GM12878 (cell line): Measurements from ENCODE around the gene KIN. TPM values are rescaled to one million over a fixed set of nuclear protein-coding genes. Genes with fewer than 3 reads are reported as not detected.

Source experiments
- ATAC-seq: fragments of 200-7000 bp; cut with Tn5 transposase; 3 replicates; pipeline ENCODE4 v1.9.1; 2020; ENCODE audit warnings: mild to moderate bottlenecking, moderate library complexity
- BruUV-seq: library from RNA; stranded (reverse); fragments of 400-500 nt; replicated peaks from 2 replicates; lab custom pipeline; 2021; lab: Mats Ljungman, UMichigan
- CTCF ChIA-PET: fragments of 300-600 bp; sonication (Branson Sonifier 250); formaldehyde crosslinking; extraction: SDS; loops from one replicate; lab custom pipeline; 2021; ENCODE audit warnings: inconsistent platforms; lab: Yijun Ruan, JAX
- POLR2A ChIA-PET: fragments of 350-600 bp; formaldehyde crosslinking; extraction: SDS; loops from one replicate; lab custom pipeline; 2021; ENCODE audit warnings: inconsistent platforms; lab: Charles Lee
- RAD21 ChIA-PET: fragments of 300-600 bp; sonication (Branson Sonifier 250); formaldehyde crosslinking; loops from one replicate; lab custom pipeline; 2023; ENCODE audit warnings: antibody characterized with exemption; ENCODE audit not compliant: unreplicated experiment; lab: Charles Lee
- SMC1A ChIA-PET: fragments of 300-600 bp; sonication (Branson Sonifier 250); formaldehyde crosslinking; loops from one replicate; lab custom pipeline; 2023; ENCODE audit not compliant: unreplicated experiment, uncharacterized antibody; lab: Charles Lee
- DNase-seq: peaks from one replicate; pipeline ENCODE4 v3.0.0-alpha.2; 2011; ENCODE audit warnings: low read depth, low spot score
- FAIRE-seq: peaks from 3 replicates; lab custom pipeline; 2011; peaks lifted over from hg19 to GRCh38; lab: Jason Lieb, UNC
- H2AFZ ChIP-seq: 2 replicates; pipeline ENCODE4 v1.6.0; 2011; ENCODE audit warnings: low read depth, low read length, control low read depth; ENCODE audit not compliant: control insufficient read depth
- H3K27ac ChIP-seq: 2 replicates; pipeline ENCODE4 v1.5.1; 2011; ENCODE audit warnings: control low read depth; ENCODE audit not compliant: control insufficient read depth, insufficient read depth
- H3K27me3 ChIP-seq, 2 experiments: replicated peaks in 1 of 2; 2 replicates each; pipeline versions ENCODE4 v1.6.0 to v1.6.1; 2011; ENCODE audit warnings: low read length in 1 of 2; ENCODE audit not compliant: control insufficient read depth in 2 of 2, insufficient read depth in 2 of 2
- H3K36me3 ChIP-seq, 2 experiments: 2 replicates each; pipeline ENCODE4 v1.5.1; 2011; ENCODE audit warnings: low read length in 1 of 2; ENCODE audit not compliant: control insufficient read depth in 2 of 2, insufficient read depth in 2 of 2
- H3K4me1 ChIP-seq: 2 replicates; pipeline ENCODE4 v1.6.1; 2011; ENCODE audit warnings: mild to moderate bottlenecking, low read length, moderate library complexity, mixed read lengths; ENCODE audit not compliant: control insufficient read depth, insufficient read depth
- H3K4me2 ChIP-seq: 2 replicates; pipeline ENCODE4 v1.6.0; 2011; ENCODE audit warnings: control low read depth; ENCODE audit not compliant: control insufficient read depth, insufficient read depth
- H3K4me3 ChIP-seq: fragments of 200-600 bp; sonication (generic); 2 replicates; pipeline ENCODE4 v1.5.1; 2016
- H3K79me2 ChIP-seq: 2 replicates; pipeline ENCODE4 v1.6.0; 2011; ENCODE audit warnings: low read length; ENCODE audit not compliant: control insufficient read depth, insufficient read depth
- H3K9ac ChIP-seq: 2 replicates; pipeline ENCODE4 v1.8.0; 2011; ENCODE audit warnings: low read length, control low read depth, mixed read lengths; ENCODE audit not compliant: control insufficient read depth, insufficient read depth
- H3K9me3 ChIP-seq: replicated peaks from 3 replicates; pipeline ENCODE4 v1.5.1; 2011; ENCODE audit warnings: mild to moderate bottlenecking, low read length; ENCODE audit not compliant: control insufficient read depth, insufficient read depth
- H4K20me1 ChIP-seq: 2 replicates; pipeline ENCODE4 v1.6.0; 2011; ENCODE audit not compliant: control insufficient read depth, insufficient read depth
- BCLAF1 ChIP-seq: fragments of 450-650 bp; IDR thresholded peaks from 2 replicates; pipeline ENCODE4 v1.6.1; 2017; ENCODE audit warnings: antibody characterized with exemption, mild to moderate bottlenecking, moderate library complexity
- DPF2 ChIP-seq: fragments of 450-650 bp; IDR thresholded peaks from 2 replicates; pipeline ENCODE4 v1.6.1; 2017; ENCODE audit warnings: mild to moderate bottlenecking
- GATAD2B ChIP-seq: fragments of 450-650 bp; conservative IDR thresholded peaks from 2 replicates; pipeline ENCODE4 v1.6.1; 2017; ENCODE audit warnings: low read depth, mild to moderate bottlenecking, moderate library complexity
- JUND ChIP-seq: IDR thresholded peaks from 2 replicates; pipeline ENCODE4 v1.6.1; 2012; ENCODE audit warnings: low read depth, mild to moderate bottlenecking, low read length, improper control_type of control experiment, moderate library complexity
- MEF2A ChIP-seq: IDR thresholded peaks from 2 replicates; pipeline ENCODE4 v1.6.1; 2011; ENCODE audit warnings: low read depth, mild to moderate bottlenecking, low read length, moderate library complexity; ENCODE audit not compliant: insufficient read depth
- MTA3 ChIP-seq: IDR thresholded peaks from 2 replicates; pipeline ENCODE4 v1.6.1; 2012; ENCODE audit warnings: low read length, inconsistent platforms, borderline replicate concordance
- NFYB ChIP-seq: IDR thresholded peaks from 2 replicates; pipeline ENCODE4 v1.6.1; 2011; ENCODE audit warnings: low read depth, mild to moderate bottlenecking, low read length, improper control_type of control experiment, moderate library complexity; ENCODE audit not compliant: insufficient read depth
- NRF1 ChIP-seq: conservative IDR thresholded peaks from 2 replicates; pipeline ENCODE4 v1.6.1; 2011; ENCODE audit warnings: mild to moderate bottlenecking, low read depth, low read length, improper control_type of control experiment
- RAD51 ChIP-seq: fragments of 450-650 bp; IDR thresholded peaks from 2 replicates; pipeline ENCODE4 v1.6.1; 2016; ENCODE audit warnings: moderate library complexity, mild to moderate bottlenecking, inconsistent platforms
- SREBF2 ChIP-seq: IDR thresholded peaks from 2 replicates; pipeline ENCODE4 v1.6.1; 2012; ENCODE audit warnings: mild to moderate bottlenecking, low read length
- STAT3 ChIP-seq: IDR thresholded peaks from 2 replicates; pipeline ENCODE4 v1.6.1; 2011; ENCODE audit warnings: low read depth, low read length, improper control_type of control experiment
- ZNF592 ChIP-seq: fragments of 450-650 bp; IDR thresholded peaks from 2 replicates; pipeline ENCODE4 v1.6.1; 2017; ENCODE audit warnings: mild to moderate bottlenecking, moderate library complexity
- WGBS: methylation state at CpG from one replicate; pipeline ENCODE4 v1.1.6; 2016; ENCODE audit warnings: low lambda C conversion rate; ENCODE audit not compliant: insufficient replicate concordance, insufficient coverage; ENCODE audit errors: missing lambda C conversion rate; 5-methylcytosine and 5-hydroxymethylcytosine counted together
- in situ Hi-C: fragments of 300-500 bp; cut with MboI; formaldehyde crosslinking; loops from 9 replicates; pipeline ENCODE4 v1.14.3; 2018; ENCODE audit warnings: mixed read lengths
- intact Hi-C: fragments of 100-400 bp; cut with micrococcal nuclease; formaldehyde crosslinking; loops from one replicate; pipeline ENCODE4 v1.14.2; 2022; ENCODE audit not compliant: unreplicated experiment
- polyA plus RNA-seq, 11 experiments: library from polyadenylated mRNA; depleted of rRNA in 4 of 11; unstranded in 6 of 11; stranded (reverse) in 5 of 11; fragments of >200 nt; fragmentation: Nextera tagmentation in 4 of 11; fragmentation: Illumina TruSeq in 1 of 11; extraction: Ambion mirVana in 4 of 11; extraction: Trizol in 1 of 11; gene quantifications; 1 replicate in 1 of 11; 2 replicates in 10 of 11; pipeline versions ENCODE4 v1.2.1 to v1.2.3, GENCODE V29; 2011 to 2016; ENCODE audit warnings: inconsistent platforms in 2 of 11, missing spikeins in 2 of 11, low read depth in 1 of 11
- total RNA-seq, 4 experiments: library from RNA; depleted of rRNA in 3 of 4; stranded (reverse); fragments of >200 nt in 3 of 4; fragmentation: Illumina TruSeq in 1 of 4; extraction: Trizol in 1 of 4; gene quantifications; 2 replicates each; pipeline versions ENCODE4 v1.2.1 to v1.2.3, GENCODE V29; 2013 to 2021

The KIN gene
- total and polyA plus RNA-seq, 10 of the 15 experiments (the other 5 are each of a cell fraction or from before 2014, with no cell fraction given), result 6.8 to 33.2 (median 11.3) TPM

- Histone ChIP-seq H3K4me2 (no peak overlapping the region), H3K9me3 (no peaks in the 10 kb centered on the region), H3K4me1 (no peaks in the 10 kb centered on the region), H3K27ac (no peak overlapping the region), H3K4me3 (no peak overlapping the region), H3K27me3 (no peaks in the 10 kb centered on the region), H4K20me1 (no peaks in the 10 kb centered on the region), H3K9ac (no peak overlapping the region), H3K79me2 (no peaks in the 10 kb centered on the region), H3K36me3 (peaks cover 0 to 15% of the 10 kb centered on the region in 2 experiments; a peak in 3 of 4 replicates), H2AFZ (no peak overlapping the region)
- ChIA-PET SMC1A (interaction anchor here (0.6 kb wide), 1 partner anchor 61 kb away, joined by 3 read pairs; no protein-coding TSS in a partner anchor), RAD21 (interaction anchor here (0.7 kb wide), 1 partner anchor 79 kb away, joined by 3 read pairs; no protein-coding TSS in a partner anchor), CTCF (interaction anchor here (1.5 kb wide), 1 partner anchor 11 kb away, joined by 5 read pairs; no protein-coding TSS in a partner anchor), POLR2A (no interaction called here)
- in situ Hi-C loops, result no loop called here
- ATAC-seq (no peak), DNase-seq (no peak), FAIRE-seq (no peak)
- 100% methylated on average over 10 of the region's 10 CpGs for WGBS
- intact Hi-C loops, result loop anchor here (10.0 kb wide), 1 partner anchor 1438 kb away; no protein-coding TSS in a partner anchor
- TF ChIP-seq NRF1, result no peak
- TF ChIP-seq GATAD2B, result no peak
- no peak for TF ChIP-seq RAD51
- no peak for TF ChIP-seq MTA3
- no peak for TF ChIP-seq NFYB
- TF ChIP-seq ZNF592, result no peak
- TF ChIP-seq JUND, result no peak
- no peak for TF ChIP-seq MEF2A
- TF ChIP-seq STAT3, result no peak
- TF ChIP-seq BCLAF1, result no peak
- no peak for TF ChIP-seq DPF2
- no peak for TF ChIP-seq SREBF2
- no TSS peak for BruUV-seq
These were observed 20.6 kb downstream of the KIN start for GRCh38 chr10:7767209-7767608.
